ENCODE data around the gene TMEM141.

The TMEM141 gene

GRCh38 chr9:136826188-136826541, 35.0 kb downstream of the TMEM141 start:
- TF ChIP-seq CTCF (conservative IDR thresholded peaks at IDR 0.05; ENCODE audit: low read length), result no peak
- TF ChIP-seq EZH2phosphoT487 (IDR thresholded peaks at IDR 0.05; ENCODE audit: borderline replicate concordance), result no peak
- H3K36me3 ChIP-seq (ENCODE audit: insufficient read depth, low read length), result peaks cover 34% of the 10 kb centered on the region; the same call in 1 of the 2 replicates
- H3K9ac ChIP-seq (ENCODE audit: low read depth, low read length, poor library complexity, severe bottlenecking), result no peak overlapping the region

GRCh38 chr9:136826703-136827582, 35.8 kb downstream of the TMEM141 start:
- Histone ChIP-seq H3K9me3 (ENCODE audit: insufficient read depth, low read depth, low read length) (no peaks in the 10 kb centered on the region), H3K4me3 (ENCODE audit: low read length, poor library complexity, severe bottlenecking) (no peak overlapping the region), H3K9ac (ENCODE audit: low read depth, low read length, poor library complexity, severe bottlenecking) (no peak overlapping the region), H3K9me2 (replicated peaks; ENCODE audit: low read depth, low read length) (no peaks in the 10 kb centered on the region), H3K4me1 (ENCODE audit: insufficient read depth, low read length, poor library complexity, severe bottlenecking) (no peaks in the 10 kb centered on the region), H4K20me1 (ENCODE audit: insufficient read depth, low read length, poor library complexity, severe bottlenecking) (no peaks in the 10 kb centered on the region), H2AFZ (ENCODE audit: low read length) (no peak overlapping the region), H3K4me2 (ENCODE audit: low read depth, low read length, poor library complexity, severe bottlenecking) (no peak overlapping the region), H3K36me3 (ENCODE audit: insufficient read depth, low read length) (peaks cover 34% of the 10 kb centered on the region; the same call in 1 of the 2 replicates), H3K79me2 (ENCODE audit: insufficient read depth, low read length) (no peaks in the 10 kb centered on the region), H3F3A (ENCODE audit: low read depth) (no peaks in the 10 kb centered on the region), H3K27me3 (ENCODE audit: insufficient read depth, low read length, poor library complexity, severe bottlenecking) (no peaks in the 10 kb centered on the region)
- TF ChIP-seq CTCF (conservative IDR thresholded peaks at IDR 0.05; ENCODE audit: low read length) (no peak), EZH2phosphoT487 (IDR thresholded peaks at IDR 0.05; ENCODE audit: borderline replicate concordance) (no peak)

More at GRCh38 chr9:136826188-136826541, 35.0 kb downstream of the TMEM141 start:
- Histone ChIP-seq H3K9me2 (replicated peaks; ENCODE audit: low read depth, low read length) (no peaks in the 10 kb centered on the region), H3K27me3 (ENCODE audit: insufficient read depth, low read length, poor library complexity, severe bottlenecking) (no peaks in the 10 kb centered on the region), H2AFZ (ENCODE audit: low read length) (no peak overlapping the region), H3K79me2 (ENCODE audit: insufficient read depth, low read length) (no peaks in the 10 kb centered on the region), H3F3A (ENCODE audit: low read depth) (no peaks in the 10 kb centered on the region), H3K4me3 (ENCODE audit: low read length, poor library complexity, severe bottlenecking) (no peak overlapping the region), H3K4me1 (ENCODE audit: insufficient read depth, low read length, poor library complexity, severe bottlenecking) (no peaks in the 10 kb centered on the region), H4K20me1 (ENCODE audit: insufficient read depth, low read length, poor library complexity, severe bottlenecking) (no peaks in the 10 kb centered on the region), H3K4me2 (ENCODE audit: low read depth, low read length, poor library complexity, severe bottlenecking) (no peak overlapping the region), H3K9me3 (ENCODE audit: insufficient read depth, low read depth, low read length) (no peaks in the 10 kb centered on the region)

DNA sequence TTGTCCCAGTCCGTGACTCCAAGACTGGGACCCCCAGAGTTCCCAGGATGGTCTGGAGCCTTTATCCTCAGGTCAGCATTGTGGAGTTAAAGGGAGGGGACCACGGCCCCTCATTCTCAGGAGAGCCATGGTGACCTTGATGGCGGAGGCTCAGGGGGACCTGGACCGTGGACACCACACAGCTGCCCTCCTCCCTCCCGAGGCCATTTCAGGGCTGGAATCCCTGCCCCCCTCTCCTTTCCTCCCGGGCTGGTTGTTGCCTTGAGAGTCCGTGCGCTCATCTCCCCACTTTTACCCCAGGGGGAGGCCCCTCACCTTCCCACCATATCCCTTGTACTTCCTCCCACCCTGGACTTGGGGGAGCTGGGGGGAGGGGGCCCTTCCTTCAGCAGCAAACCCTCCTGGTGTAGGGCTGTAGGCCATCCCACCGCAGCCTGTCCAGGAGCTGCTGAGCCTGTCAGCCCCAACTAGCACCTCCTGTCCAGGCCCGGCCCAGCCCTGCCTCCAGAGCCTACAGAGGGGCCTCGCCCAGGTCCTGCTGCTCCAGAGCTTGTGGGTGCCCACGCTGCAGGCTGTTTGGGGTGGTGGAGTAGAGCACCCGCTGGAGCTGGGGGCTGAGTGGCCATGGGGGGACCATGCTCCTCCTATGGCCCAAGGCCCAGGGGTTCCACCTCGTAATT, 36.8 kb downstream of the TMEM141 start:
- H4K20me1 ChIP-seq (ENCODE audit: insufficient read depth, low read length, poor library complexity, severe bottlenecking), result no peaks in the 10 kb centered on the region
- H3K4me1 ChIP-seq (ENCODE audit: insufficient read depth, low read length, poor library complexity, severe bottlenecking), result no peaks in the 10 kb centered on the region
- no peaks in the 10 kb centered on the region for H3F3A ChIP-seq (ENCODE audit: low read depth)
- TF ChIP-seq CTCF (conservative IDR thresholded peaks at IDR 0.05; ENCODE audit: low read length) (no peak), EZH2phosphoT487 (IDR thresholded peaks at IDR 0.05; ENCODE audit: borderline replicate concordance) (no peak)
- no peaks in the 10 kb centered on the region for H3K9me2 ChIP-seq (replicated peaks; ENCODE audit: low read depth, low read length)
- no peaks in the 10 kb centered on the region for H3K79me2 ChIP-seq (ENCODE audit: insufficient read depth, low read length)
- H3K4me2 ChIP-seq (ENCODE audit: low read depth, low read length, poor library complexity, severe bottlenecking), result no peak overlapping the region
- no peaks in the 10 kb centered on the region for H3K9me3 ChIP-seq (ENCODE audit: insufficient read depth, low read depth, low read length)
- peaks cover 42% of the 10 kb centered on the region; the same call in 1 of the 2 replicates for H3K36me3 ChIP-seq (ENCODE audit: insufficient read depth, low read length)
- H3K9ac ChIP-seq (ENCODE audit: low read depth, low read length, poor library complexity, severe bottlenecking), result no peak overlapping the region
- H2AFZ ChIP-seq (ENCODE audit: low read length), result no peak overlapping the region
- H3K27me3 ChIP-seq (ENCODE audit: insufficient read depth, low read length, poor library complexity, severe bottlenecking), result no peaks in the 10 kb centered on the region
- H3K4me3 ChIP-seq (ENCODE audit: low read length, poor library complexity, severe bottlenecking), result no peak overlapping the region
